Ishikawa (cell line): ENCODE results near the gene RNU6-7.

ENCODE experiments used
- CEBPB ChIP-seq: IDR thresholded peaks from 2 replicates; pipeline ENCODE4 v1.6.1; 2012
- CREB1 ChIP-seq: IDR thresholded peaks from 2 replicates; pipeline ENCODE4 v1.6.1; 2012; ENCODE audit warnings: low read depth
- EP300 ChIP-seq: IDR thresholded peaks from 2 replicates; pipeline ENCODE4 v1.6.1; 2012; ENCODE audit warnings: borderline replicate concordance
- FOXM1 ChIP-seq: IDR thresholded peaks from 2 replicates; pipeline ENCODE4 v1.6.1; 2012; ENCODE audit warnings: low read depth, borderline replicate concordance
- MAX ChIP-seq: IDR thresholded peaks from 2 replicates; pipeline ENCODE4 v1.6.1; 2012
- RAD21 ChIP-seq: IDR thresholded peaks from 2 replicates; pipeline ENCODE4 v1.6.1; 2012; ENCODE audit warnings: low read depth
- REST ChIP-seq: IDR thresholded peaks from 2 replicates; pipeline ENCODE4 v1.6.1; 2012; ENCODE audit warnings: low read depth, mild to moderate bottlenecking
- TAF1 ChIP-seq: IDR thresholded peaks from 2 replicates; pipeline ENCODE4 v1.6.1; 2012; ENCODE audit warnings: low read depth, mild to moderate bottlenecking
- TCF12 ChIP-seq: IDR thresholded peaks from 2 replicates; pipeline ENCODE4 v1.6.1; 2012; ENCODE audit warnings: low read depth
- TEAD4 ChIP-seq: IDR thresholded peaks from 2 replicates; pipeline ENCODE4 v1.6.1; 2012
- USF1 ChIP-seq: IDR thresholded peaks from 2 replicates; pipeline ENCODE4 v1.6.1; 2012
- YY1 ChIP-seq: IDR thresholded peaks from 2 replicates; pipeline ENCODE4 v1.6.1; 2012; ENCODE audit warnings: low read depth
- ZBTB7A ChIP-seq: IDR thresholded peaks from 2 replicates; pipeline ENCODE4 v1.6.1; 2012; ENCODE audit warnings: low read depth

GRCh38 chr14:32250681-32251080 lies 48.8 kb downstream of the RNU6-7 start:
- no peak for TF ChIP-seq CEBPB
- no peak for TF ChIP-seq USF1
- TF ChIP-seq ZBTB7A, result no peak
- no peak for TF ChIP-seq REST
- no peak for TF ChIP-seq CREB1
- TF ChIP-seq MAX, result no peak
- no peak for TF ChIP-seq RAD21
- TF ChIP-seq YY1, result no peak
- TF ChIP-seq EP300, result no peak
- TF ChIP-seq FOXM1, result no peak
- no peak for TF ChIP-seq TCF12
- no peak for TF ChIP-seq TAF1
- no peak for TF ChIP-seq TEAD4
